Activated CD4-positive, alpha-beta T cell treated with anti-CD3 and anti-CD28 coated beads, Interleukin-2, Interleukin-4, amounts not matched to agents 100 ng/mL and 50 ng/mL, durations not matched to agents 16 hours and 8 hours (primary cell): Measurements from ENCODE around the gene SLC36A1.
A peak's percentile ranks its signal among the peaks of the same experiment; 100 is the strongest.
"Not testable (repeated sequence)": the region's sequence is repeated elsewhere in the genome, so short reads cannot be mapped to it uniquely, and the experiment has no call there.

Source experiments
- DNase-seq: peaks from one replicate; pipeline ENCODE4 v3.0.0-alpha.2; 2020; ENCODE audit warnings: low spot score

SLC36A1 gene

GRCh38 chr5:151447174-151448037 lies at the start of gene SLC36A1:
Gene SLC36A1 (plus strand): TSS chr5:151447603. CDS start chr5:151458793, 11,190 bp downstream.
- peak; percentile 95 for DNase-seq

GRCh38 chr5:151405334-151406160 lies 41.9 kb upstream of the SLC36A1 start:
- no peak for DNase-seq

GRCh38 chr5:151406322-151406947 lies 41.0 kb upstream of the SLC36A1 start:
- no peak for DNase-seq

DNA sequence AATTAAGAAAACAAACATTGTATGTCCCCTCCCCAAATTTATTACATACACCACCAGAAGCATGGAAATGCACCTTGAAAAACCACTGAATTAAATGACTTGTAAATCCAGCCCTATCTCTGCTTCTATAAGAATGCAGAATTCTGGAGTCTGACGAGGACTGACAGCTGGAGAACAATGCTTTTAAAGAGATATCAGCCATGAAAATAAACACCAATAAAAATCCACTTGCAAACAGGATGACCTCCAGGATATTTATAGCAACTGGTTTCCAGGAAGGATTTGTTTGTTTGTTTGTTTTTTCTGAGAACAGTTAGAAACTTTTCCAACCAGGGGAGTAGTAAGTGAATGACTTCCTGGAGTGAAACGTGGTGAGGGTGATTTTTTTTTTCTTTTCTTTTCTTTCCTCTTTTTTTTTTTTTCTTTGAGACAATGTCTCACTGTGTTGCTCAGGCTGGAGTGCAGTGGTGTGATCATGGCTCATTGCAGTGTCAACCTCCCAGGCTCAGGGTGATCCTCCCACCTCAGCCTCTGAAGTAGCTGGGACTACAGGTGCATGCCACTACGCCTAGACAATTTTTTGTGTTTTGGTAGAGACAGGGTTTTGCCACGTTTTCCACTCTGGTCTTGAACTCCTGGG lies 38.7 kb upstream of the SLC36A1 start:
- no peak for DNase-seq

- DNase-seq = no peak
Observed at GRCh38 chr5:151413800-151414199, 33.6 kb upstream of the SLC36A1 start.

DNA sequence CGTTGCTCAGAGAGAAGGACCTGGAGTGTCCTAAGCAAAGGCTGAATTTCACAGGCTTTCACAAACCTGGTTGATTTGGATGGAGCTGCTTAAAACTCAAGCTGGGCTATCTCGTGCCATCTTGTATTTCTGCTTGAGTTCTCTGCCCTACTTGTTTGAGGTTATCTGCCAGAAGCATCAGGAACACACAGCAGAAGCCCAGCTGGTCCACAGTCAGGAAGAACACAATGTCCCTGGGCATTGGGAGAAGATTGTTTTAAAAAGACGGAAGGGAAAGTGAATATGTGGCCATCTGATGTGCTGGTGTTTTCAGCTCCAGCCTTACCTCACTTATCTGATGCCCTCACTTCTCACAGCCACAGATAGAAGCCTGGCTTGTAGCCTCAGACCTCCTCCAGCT lies 32.9 kb upstream of the SLC36A1 start:
- DNase-seq = no peak

- DNase-seq = no peak
Observed at GRCh38 chr5:151417712-151418111, 29.7 kb upstream of the SLC36A1 start.

DNA sequence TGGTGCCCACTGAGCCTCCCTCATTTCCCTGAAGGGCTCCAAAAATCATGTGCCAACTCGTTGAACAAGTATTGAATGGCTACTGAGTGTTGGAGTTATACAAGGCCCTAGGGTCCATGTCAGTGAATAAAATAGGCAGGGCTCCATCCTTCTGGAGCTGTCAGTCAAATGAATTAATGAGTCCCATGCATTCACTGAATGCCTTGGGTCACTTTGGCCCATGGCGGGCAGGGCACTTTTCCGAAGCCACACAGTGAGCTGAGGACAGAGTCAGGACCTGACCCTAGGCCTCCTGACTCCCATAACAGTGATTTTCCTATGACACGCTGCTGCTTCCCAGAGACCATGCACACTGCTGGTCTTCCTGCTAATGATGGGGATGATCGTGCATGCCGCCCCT lies 27.3 kb upstream of the SLC36A1 start:
- DNase-seq = no peak

DNA sequence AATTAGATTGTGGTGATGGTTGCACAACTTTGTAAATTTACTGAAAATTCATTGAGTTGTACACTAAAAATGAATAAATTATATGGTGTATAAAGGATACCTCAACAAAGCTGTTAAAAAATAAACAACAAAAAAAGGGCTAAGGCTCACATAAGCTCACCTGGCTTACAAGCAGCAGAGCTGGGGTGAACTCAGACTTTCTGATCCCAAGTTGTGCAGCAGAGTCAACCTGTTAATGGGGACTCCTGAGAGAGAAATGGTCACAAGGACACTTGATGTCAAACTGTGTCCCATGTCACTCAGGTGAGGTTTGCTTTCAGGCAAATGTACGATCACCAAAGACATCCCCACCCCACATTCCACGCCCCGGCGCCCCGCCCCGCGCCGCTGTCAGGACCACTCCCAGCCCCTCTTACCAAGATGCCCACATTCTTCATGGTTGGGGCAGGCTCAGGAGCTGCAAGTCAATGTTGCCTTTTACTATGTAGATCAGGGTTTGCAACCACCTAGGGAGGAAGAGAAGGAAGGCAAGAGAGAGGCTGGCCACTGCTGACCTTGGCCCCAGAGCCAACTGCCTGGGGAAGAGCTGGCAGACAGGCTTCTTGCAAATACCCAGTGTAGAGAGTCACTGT lies 22.4 kb upstream of the SLC36A1 start:
- DNase-seq = no peak

DNA sequence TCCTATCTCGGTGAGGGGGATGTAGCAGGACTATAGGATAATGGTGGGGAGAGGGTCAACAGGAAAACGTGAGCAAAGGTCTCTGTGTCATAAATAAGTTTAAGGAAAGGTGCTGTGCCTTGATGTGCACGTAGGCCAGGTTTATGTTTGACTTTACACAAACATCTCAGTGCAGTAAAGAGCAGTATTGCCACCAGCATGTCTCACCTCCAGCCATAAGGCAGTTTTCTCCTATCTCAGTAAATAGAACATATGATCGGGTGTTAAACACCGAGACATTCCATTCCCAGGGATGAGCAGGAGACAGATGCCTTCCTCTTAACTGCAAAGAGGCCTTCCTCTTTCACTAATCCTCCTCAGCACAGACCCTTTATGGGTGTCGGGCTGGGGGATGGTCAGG lies 21.1 kb upstream of the SLC36A1 start:
- DNase-seq = not testable (repeated sequence)

GRCh38 chr5:151427258-151427657 lies 20.1 kb upstream of the SLC36A1 start:
- peak; percentile 2 for DNase-seq

- DNase-seq = no peak
Observed at GRCh38 chr5:151430731-151431130, 16.7 kb upstream of the SLC36A1 start.

GRCh38 chr5:151431666-151432065 lies 15.7 kb upstream of the SLC36A1 start:
- no peak for DNase-seq

- no peak for DNase-seq
Observed at GRCh38 chr5:151432210-151432609, 15.2 kb upstream of the SLC36A1 start.

DNA sequence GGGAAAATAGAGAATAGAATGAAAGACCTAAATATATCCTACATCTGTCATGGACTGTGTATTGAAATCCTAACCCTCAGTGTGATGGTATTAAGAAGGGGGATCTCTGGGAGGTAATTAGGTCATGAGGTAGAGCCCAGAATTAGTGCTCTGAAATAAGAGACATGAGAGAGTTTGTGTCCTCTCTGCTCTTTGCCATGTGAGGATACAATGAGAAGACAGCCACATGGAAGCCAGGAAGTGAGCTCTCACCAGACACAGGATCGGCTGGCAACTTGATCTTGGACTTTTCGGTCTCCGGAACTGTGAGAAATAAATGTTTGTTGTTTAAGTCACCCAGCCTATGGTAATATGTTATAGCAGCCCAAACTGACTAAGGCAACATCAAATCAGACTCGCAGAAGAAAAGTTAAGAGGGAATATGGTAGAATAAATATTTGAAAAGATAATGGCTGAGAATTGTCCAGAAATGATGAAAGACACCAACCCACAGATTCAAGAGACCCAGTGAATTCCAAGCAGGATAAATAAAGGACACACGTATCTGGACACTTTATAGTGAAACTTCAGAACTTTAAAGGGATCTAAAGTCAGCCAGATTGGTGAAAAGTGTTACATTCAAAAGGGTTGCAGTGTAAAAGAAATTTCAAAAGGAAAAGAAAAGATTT lies 12.7 kb upstream of the SLC36A1 start:
- DNase-seq = no peak

- no peak for DNase-seq
Observed at GRCh38 chr5:151448038-151448985, 909 bp downstream of the SLC36A1 start.

- DNase-seq = no peak
Observed at GRCh38 chr5:151449297-151449696, 1.9 kb downstream of the SLC36A1 start.

DNA sequence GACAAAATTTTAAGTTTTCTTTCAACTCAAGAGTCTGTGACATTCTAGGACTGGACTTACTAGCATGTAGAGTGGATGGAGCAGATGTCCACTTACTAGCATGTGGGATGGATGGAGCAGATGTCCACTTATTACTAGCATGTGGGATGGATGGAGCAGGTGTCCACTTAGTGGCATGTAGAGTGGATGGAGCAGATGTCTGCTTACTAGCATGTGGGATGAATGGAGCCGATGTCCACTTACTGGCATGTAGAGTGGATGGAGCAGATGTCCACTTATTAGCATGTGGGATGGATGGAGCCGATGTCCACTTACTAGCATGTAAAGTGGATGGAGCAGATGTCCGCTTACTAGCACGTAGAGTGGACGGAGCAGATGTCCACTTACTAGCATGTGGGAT lies 2.4 kb downstream of the SLC36A1 start:
- DNase-seq = no peak

GRCh38 chr5:151450605-151451004 lies 3.2 kb downstream of the SLC36A1 start:
- DNase-seq = no peak
